GM23338 (cell line): ENCODE data around the gene OTUB1.

Source experiments
- EZH2 ChIP-seq: fragments of 200-600 bp; sonication (generic); IDR thresholded peaks from one replicate; pipeline ENCODE4 v1.8.0; 2017; ENCODE audit warnings: antibody characterized with exemption, mild to moderate bottlenecking, low read depth; ENCODE audit not compliant: unreplicated experiment
- EZH2phosphoT487 ChIP-seq: fragments of 200-600 bp; sonication (generic); IDR thresholded peaks from one replicate; pipeline ENCODE4 v1.8.1; 2018; ENCODE audit warnings: antibody characterized with exemption; ENCODE audit not compliant: unreplicated experiment
- NANOG ChIP-seq: IDR thresholded peaks from 2 replicates; pipeline ENCODE4 v1.6.1; 2016; ENCODE audit warnings: antibody characterized with exemption, borderline replicate concordance
- POLR2AphosphoS5 ChIP-seq: IDR thresholded peaks from 2 replicates; pipeline ENCODE4 v1.6.1; 2016; ENCODE audit warnings: antibody characterized with exemption, low read depth
- STAT1 ChIP-seq: IDR thresholded peaks from one replicate; pipeline ENCODE4 v1.6.1; 2016; ENCODE audit warnings: antibody characterized with exemption; ENCODE audit not compliant: unreplicated experiment
- TF ChIP-seq, protein P1 (sequence below), 2 experiments: fragments of 200-600 bp in 1 of 2; sonication (generic) in 1 of 2; conservative IDR thresholded peaks; 2 replicates each; pipeline versions ENCODE4 v1.5.1 to v1.6.1; 2016 to 2017; ENCODE audit warnings: antibody characterized with exemption in 2 of 2, low read depth in 2 of 2, mild to moderate bottlenecking in 2 of 2, moderate library complexity in 1 of 2
- TF ChIP-seq, protein P2 (sequence below): IDR thresholded peaks from one replicate; pipeline ENCODE4 v1.6.1; 2018; ENCODE audit warnings: antibody characterized with exemption; ENCODE audit not compliant: unreplicated experiment

DNA sequence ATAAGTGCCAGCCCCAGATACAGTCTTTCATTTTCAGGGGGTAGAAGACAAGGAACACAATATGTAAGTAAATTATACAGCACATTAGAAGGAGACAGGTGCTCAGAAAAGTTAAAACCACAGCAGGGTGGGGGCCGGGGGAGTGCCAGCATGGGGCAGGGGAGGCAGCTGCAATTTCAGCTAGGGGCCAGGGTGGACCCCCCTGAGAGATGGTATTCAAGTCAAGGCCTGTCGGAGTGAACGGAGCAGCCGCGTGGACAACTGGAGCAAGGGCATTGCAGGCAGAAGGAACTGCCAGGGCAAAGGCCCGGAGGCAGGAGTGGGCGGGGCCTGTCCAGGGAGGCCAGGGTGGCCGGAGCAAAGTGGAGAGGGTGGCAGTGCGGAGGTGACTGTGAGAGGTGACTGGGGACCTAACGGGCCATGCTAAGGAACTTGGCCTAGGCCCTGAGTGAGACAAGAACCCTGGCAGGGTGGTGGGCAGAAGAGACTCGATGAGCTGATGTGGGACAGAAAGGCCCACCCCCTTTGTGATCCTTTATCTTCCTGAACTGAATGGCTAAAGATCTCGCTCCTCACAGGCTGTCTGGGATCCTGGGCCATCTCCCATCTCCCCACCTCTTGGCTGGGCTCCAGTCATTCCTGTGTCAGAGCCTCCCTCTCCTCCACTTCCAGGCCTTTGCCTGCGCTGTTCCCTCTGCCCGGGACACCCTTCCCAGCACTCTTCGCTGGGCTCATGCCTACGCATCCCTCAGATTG lies 27.1 kb downstream of the OTUB1 start:
- TF ChIP-seq, protein P1, sequence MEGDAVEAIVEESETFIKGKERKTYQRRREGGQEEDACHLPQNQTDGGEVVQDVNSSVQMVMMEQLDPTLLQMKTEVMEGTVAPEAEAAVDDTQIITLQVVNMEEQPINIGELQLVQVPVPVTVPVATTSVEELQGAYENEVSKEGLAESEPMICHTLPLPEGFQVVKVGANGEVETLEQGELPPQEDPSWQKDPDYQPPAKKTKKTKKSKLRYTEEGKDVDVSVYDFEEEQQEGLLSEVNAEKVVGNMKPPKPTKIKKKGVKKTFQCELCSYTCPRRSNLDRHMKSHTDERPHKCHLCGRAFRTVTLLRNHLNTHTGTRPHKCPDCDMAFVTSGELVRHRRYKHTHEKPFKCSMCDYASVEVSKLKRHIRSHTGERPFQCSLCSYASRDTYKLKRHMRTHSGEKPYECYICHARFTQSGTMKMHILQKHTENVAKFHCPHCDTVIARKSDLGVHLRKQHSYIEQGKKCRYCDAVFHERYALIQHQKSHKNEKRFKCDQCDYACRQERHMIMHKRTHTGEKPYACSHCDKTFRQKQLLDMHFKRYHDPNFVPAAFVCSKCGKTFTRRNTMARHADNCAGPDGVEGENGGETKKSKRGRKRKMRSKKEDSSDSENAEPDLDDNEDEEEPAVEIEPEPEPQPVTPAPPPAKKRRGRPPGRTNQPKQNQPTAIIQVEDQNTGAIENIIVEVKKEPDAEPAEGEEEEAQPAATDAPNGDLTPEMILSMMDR (conservative IDR thresholded peaks at IDR 0.05; ENCODE audit: low read depth in 2 of 2): no peak
- no peak for TF ChIP-seq EZH2
- TF ChIP-seq, protein P2, sequence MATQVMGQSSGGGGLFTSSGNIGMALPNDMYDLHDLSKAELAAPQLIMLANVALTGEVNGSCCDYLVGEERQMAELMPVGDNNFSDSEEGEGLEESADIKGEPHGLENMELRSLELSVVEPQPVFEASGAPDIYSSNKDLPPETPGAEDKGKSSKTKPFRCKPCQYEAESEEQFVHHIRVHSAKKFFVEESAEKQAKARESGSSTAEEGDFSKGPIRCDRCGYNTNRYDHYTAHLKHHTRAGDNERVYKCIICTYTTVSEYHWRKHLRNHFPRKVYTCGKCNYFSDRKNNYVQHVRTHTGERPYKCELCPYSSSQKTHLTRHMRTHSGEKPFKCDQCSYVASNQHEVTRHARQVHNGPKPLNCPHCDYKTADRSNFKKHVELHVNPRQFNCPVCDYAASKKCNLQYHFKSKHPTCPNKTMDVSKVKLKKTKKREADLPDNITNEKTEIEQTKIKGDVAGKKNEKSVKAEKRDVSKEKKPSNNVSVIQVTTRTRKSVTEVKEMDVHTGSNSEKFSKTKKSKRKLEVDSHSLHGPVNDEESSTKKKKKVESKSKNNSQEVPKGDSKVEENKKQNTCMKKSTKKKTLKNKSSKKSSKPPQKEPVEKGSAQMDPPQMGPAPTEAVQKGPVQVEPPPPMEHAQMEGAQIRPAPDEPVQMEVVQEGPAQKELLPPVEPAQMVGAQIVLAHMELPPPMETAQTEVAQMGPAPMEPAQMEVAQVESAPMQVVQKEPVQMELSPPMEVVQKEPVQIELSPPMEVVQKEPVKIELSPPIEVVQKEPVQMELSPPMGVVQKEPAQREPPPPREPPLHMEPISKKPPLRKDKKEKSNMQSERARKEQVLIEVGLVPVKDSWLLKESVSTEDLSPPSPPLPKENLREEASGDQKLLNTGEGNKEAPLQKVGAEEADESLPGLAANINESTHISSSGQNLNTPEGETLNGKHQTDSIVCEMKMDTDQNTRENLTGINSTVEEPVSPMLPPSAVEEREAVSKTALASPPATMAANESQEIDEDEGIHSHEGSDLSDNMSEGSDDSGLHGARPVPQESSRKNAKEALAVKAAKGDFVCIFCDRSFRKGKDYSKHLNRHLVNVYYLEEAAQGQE: no peak
- TF ChIP-seq EZH2phosphoT487: no peak
- TF ChIP-seq STAT1: no peak
- TF ChIP-seq POLR2AphosphoS5: no peak
- TF ChIP-seq NANOG: no peak
